K562 (cell line): ENCODE measurements around the gene WDR86. TPM values are rescaled to one million over a fixed set of nuclear protein-coding genes. Genes with fewer than 3 reads are reported as not detected.

ENCODE experiments used
- ATAC-seq: fragments of 200-7000 bp; cut with Tn5 transposase; 3 replicates; pipeline ENCODE4 v1.9.1; 2020; ENCODE audit warnings: moderate library complexity
- BruUV-seq: library from RNA; stranded (reverse); fragments of 400-500 nt; replicated peaks from 2 replicates; lab custom pipeline; 2021; lab: Mats Ljungman, UMichigan
- CTCF ChIA-PET: fragments of 300-600 bp; formaldehyde crosslinking; extraction: SDS; loops from one replicate; lab custom pipeline; 2021; ENCODE audit warnings: low intra/inter-chr PET ratio; lab: Yijun Ruan, JAX
- POLR2A ChIA-PET: fragments of 300-600, 350-650 bp; sonication (Branson Sonifier 250); formaldehyde crosslinking; extraction: SDS; loops from one replicate; lab custom pipeline; 2021; ENCODE audit warnings: antibody characterized with exemption, inconsistent platforms; lab: Yijun Ruan, JAX
- DNase-seq, 4 experiments: peaks; one replicate each; pipeline versions ENCODE4 v3.0.0 to v3.0.0-alpha.2; 2011 to 2018; ENCODE audit warnings: low spot score in 3 of 4, mixed read lengths in 3 of 4; ENCODE audit errors: extremely low read depth in 1 of 4
- FAIRE-seq: peaks from 2 replicates; lab custom pipeline; 2011; peaks lifted over from hg19 to GRCh38; lab: Jason Lieb, UNC
- H2AFZ ChIP-seq: 2 replicates; pipeline ENCODE4 v1.6.0; 2011; ENCODE audit warnings: low read depth, low read length, control low read depth, inconsistent platforms
- H3K27ac ChIP-seq: fragments of 200-600 bp; 3 replicates; pipeline ENCODE4 v1.8.0; 2011; ENCODE audit warnings: low read depth, mild to moderate bottlenecking, control low read depth, inconsistent platforms, low read length, moderate library complexity, mixed read lengths; ENCODE audit errors: extremely low read depth
- H3K27me3 ChIP-seq, 2 experiments: fragments of 300-600 bp in 1 of 2; 2 replicates in 1 of 2; 3 replicates in 1 of 2; pipeline versions ENCODE4 v1.6.0 to v1.8.0; 2011; ENCODE audit warnings: inconsistent platforms in 2 of 2, low read length in 2 of 2, mild to moderate bottlenecking in 1 of 2, mixed read lengths in 1 of 2, moderate library complexity in 1 of 2; ENCODE audit not compliant: control insufficient read depth in 2 of 2, insufficient read depth in 2 of 2
- H3K36me3 ChIP-seq: fragments of 300-600 bp; 3 replicates; pipeline ENCODE4 v1.8.0; 2011; ENCODE audit warnings: mild to moderate bottlenecking, low read length, inconsistent platforms; ENCODE audit not compliant: control insufficient read depth, insufficient read depth
- H3K4me1 ChIP-seq, 2 experiments: fragments of 200-600 bp in 1 of 2; replicated peaks in 1 of 2; 2 replicates in 1 of 2; 3 replicates in 1 of 2; pipeline versions ENCODE4 v1.5.1 to v1.8.0; 2011; ENCODE audit warnings: inconsistent platforms in 2 of 2, low read length in 2 of 2, mild to moderate bottlenecking in 1 of 2, mixed read lengths in 1 of 2, moderate library complexity in 1 of 2; ENCODE audit not compliant: control insufficient read depth in 2 of 2, insufficient read depth in 2 of 2
- H3K4me2 ChIP-seq: 2 replicates; pipeline ENCODE4 v1.6.1; 2011; ENCODE audit warnings: low read length, control low read depth, inconsistent platforms, mixed read lengths; ENCODE audit not compliant: insufficient read depth
- H3K4me3 ChIP-seq: fragments of 200-600 bp; sonication (generic), shearing (Covaris generic); 2 replicates; pipeline ENCODE4 v1.5.1; 2016; ENCODE audit warnings: control low read depth, inconsistent platforms
- H3K79me2 ChIP-seq: fragments of 200-600 bp; 3 replicates; pipeline ENCODE4 v1.8.0; 2011; ENCODE audit warnings: low read length, inconsistent platforms; ENCODE audit not compliant: control insufficient read depth, insufficient read depth
- H3K9ac ChIP-seq, 2 experiments: 2 replicates each; pipeline versions ENCODE4 v1.6.0 to v1.6.1; 2011; ENCODE audit warnings: low read depth in 2 of 2, low read length in 2 of 2, control low read depth in 1 of 2, inconsistent platforms in 1 of 2, mild to moderate bottlenecking in 1 of 2, mixed read lengths in 1 of 2; ENCODE audit not compliant: insufficient read depth in 1 of 2
- H3K9me1 ChIP-seq: one replicate; pipeline ENCODE4 v1.6.0; 2011; ENCODE audit warnings: inconsistent platforms, mild to moderate bottlenecking, low read length, moderate library complexity; ENCODE audit not compliant: control insufficient read depth, insufficient read depth
- H3K9me3 ChIP-seq: replicated peaks from 2 replicates; pipeline ENCODE4 v1.5.1; 2011; ENCODE audit warnings: low read depth, low read length, inconsistent platforms; ENCODE audit not compliant: control insufficient read depth, insufficient read depth
- H4K20me1 ChIP-seq: replicated peaks from 2 replicates; pipeline ENCODE4 v1.6.1; 2011; ENCODE audit warnings: low read length, inconsistent platforms, mixed read lengths; ENCODE audit not compliant: control insufficient read depth, insufficient read depth
- BCOR ChIP-seq: fragments of 450-650 bp; IDR thresholded peaks from 2 replicates; pipeline ENCODE4 v1.6.1; 2016
- CC2D1A ChIP-seq: fragments of 450-650 bp; IDR thresholded peaks from 2 replicates; pipeline ENCODE4 v1.6.1; 2017; ENCODE audit warnings: mild to moderate bottlenecking
- HIVEP1 ChIP-seq: fragments of 250-450 bp; sonication (Bioruptor Pico); IDR thresholded peaks from 2 replicates; pipeline ENCODE4 v1.4.0; 2020; ENCODE audit warnings: mild to moderate bottlenecking
- IRF2 ChIP-seq: sonication (generic); formaldehyde crosslinking; IDR thresholded peaks from 2 replicates; pipeline ENCODE4 v1.8.1; 2022; ENCODE audit warnings: mild to moderate bottlenecking, missing genetic modification reagents
- MXI1 ChIP-seq: IDR thresholded peaks from 2 replicates; pipeline ENCODE4 v1.6.1; 2011; ENCODE audit warnings: low read depth, mild to moderate bottlenecking, improper control_type of control experiment, low read length
- NR1H2 ChIP-seq: sonication (generic); formaldehyde crosslinking; IDR thresholded peaks from 2 replicates; pipeline ENCODE4 v1.4.0; 2020; ENCODE audit warnings: mild to moderate bottlenecking, missing genetic modification reagents
- PML ChIP-seq: IDR thresholded peaks from 2 replicates; pipeline ENCODE4 v1.6.1; 2012; ENCODE audit warnings: low read length, inconsistent platforms
- RHOXF2B ChIP-seq: fragments of 250-450 bp; sonication (Bioruptor Pico); conservative IDR thresholded peaks from 2 replicates; pipeline ENCODE4 v1.5.1; 2021
- SAFB2 ChIP-seq: fragments of 200-400 bp; formaldehyde crosslinking; IDR thresholded peaks from 2 replicates; pipeline ENCODE4 v1.6.1; 2018; ENCODE audit warnings: borderline replicate concordance, low read length, low read depth, moderate library complexity; ENCODE audit not compliant: severe bottlenecking
- SPI1 ChIP-seq: IDR thresholded peaks from 2 replicates; pipeline ENCODE4 v1.6.1; 2011; ENCODE audit warnings: low read depth, low read length, control low read depth, borderline replicate concordance
- STAG1 ChIP-seq: sonication (generic); formaldehyde crosslinking; IDR thresholded peaks from 2 replicates; pipeline ENCODE4 v1.5.0; 2020; ENCODE audit warnings: missing genetic modification reagents, borderline replicate concordance
- TEAD4 ChIP-seq, 2 experiments: sonication (generic) in 1 of 2; formaldehyde crosslinking in 1 of 2; IDR thresholded peaks; 2 replicates each; pipeline versions ENCODE4 v1.6.1 to v1.8.0; 2012 to 2022; ENCODE audit warnings: borderline replicate concordance in 1 of 2, inconsistent platforms in 1 of 2, low read length in 1 of 2, mild to moderate bottlenecking in 1 of 2, missing genetic modification reagents in 1 of 2
- ZFP1 ChIP-seq: fragments of 450-650 bp; formaldehyde crosslinking; IDR thresholded peaks from 2 replicates; pipeline ENCODE4 v1.4.0; 2020; ENCODE audit warnings: mild to moderate bottlenecking, mixed read lengths
- ZSCAN29 ChIP-seq: fragments of 450-650 bp; IDR thresholded peaks from 2 replicates; pipeline ENCODE4 v1.6.1; 2017
- WGBS: fragments of 100-300 bp; shearing (Covaris generic); methylation state at CpG from one replicate; pipeline ENCODE4 v1.1.6; 2016; ENCODE audit warnings: low coverage, mixed read lengths; ENCODE audit not compliant: insufficient coverage; ENCODE audit errors: missing lambda C conversion rate; 5-methylcytosine and 5-hydroxymethylcytosine counted together
- in situ Hi-C: fragments of 300-500 bp; cut with MboI; formaldehyde crosslinking; loops from 4 replicates; pipeline ENCODE4 v1.15.0; 2018; ENCODE audit warnings: inconsistent platforms, mixed read lengths
- intact Hi-C: fragments of 100-400 bp; cut with micrococcal nuclease; formaldehyde crosslinking; loops from 2 replicates; pipeline ENCODE4 v1.14.2; 2022
- polyA plus RNA-seq, 8 experiments: library from polyadenylated mRNA; depleted of rRNA in 4 of 8; stranded (reverse) in 5 of 8; unstranded in 3 of 8; fragments of >200 nt; fragmentation: Nextera tagmentation in 2 of 8; fragmentation: Illumina TruSeq in 1 of 8; extraction: Ambion mirVana in 2 of 8; extraction: Trizol in 1 of 8; gene quantifications; 2 replicates each; pipeline versions ENCODE4 v1.2.1 to v1.2.3, GENCODE V29; 2011 to 2014; ENCODE audit warnings: inconsistent platforms in 1 of 8, missing spikeins in 1 of 8
- total RNA-seq, 7 experiments: library from RNA; depleted of rRNA in 6 of 7; stranded (reverse); fragments of >200 nt in 6 of 7; fragmentation: Illumina TruSeq in 2 of 7; extraction: Trizol in 2 of 7; gene quantifications; 2 replicates each; pipeline versions ENCODE4 v1.2.1 to v1.2.3, GENCODE V29; 2011 to 2021; ENCODE audit warnings: low replicate concordance in 1 of 7
- TF ChIP-seq, protein P1 (sequence below): sonication (generic); formaldehyde crosslinking; IDR thresholded peaks from 2 replicates; pipeline ENCODE4 v1.9.0; 2022; ENCODE audit warnings: mild to moderate bottlenecking, missing genetic modification reagents

WDR86 gene
- total and polyA plus RNA-seq, 9 of the 15 experiments (the other 6 are each of a cell fraction or from before 2014, with no cell fraction given): 0.24 TPM; not detected in 8

DNA sequence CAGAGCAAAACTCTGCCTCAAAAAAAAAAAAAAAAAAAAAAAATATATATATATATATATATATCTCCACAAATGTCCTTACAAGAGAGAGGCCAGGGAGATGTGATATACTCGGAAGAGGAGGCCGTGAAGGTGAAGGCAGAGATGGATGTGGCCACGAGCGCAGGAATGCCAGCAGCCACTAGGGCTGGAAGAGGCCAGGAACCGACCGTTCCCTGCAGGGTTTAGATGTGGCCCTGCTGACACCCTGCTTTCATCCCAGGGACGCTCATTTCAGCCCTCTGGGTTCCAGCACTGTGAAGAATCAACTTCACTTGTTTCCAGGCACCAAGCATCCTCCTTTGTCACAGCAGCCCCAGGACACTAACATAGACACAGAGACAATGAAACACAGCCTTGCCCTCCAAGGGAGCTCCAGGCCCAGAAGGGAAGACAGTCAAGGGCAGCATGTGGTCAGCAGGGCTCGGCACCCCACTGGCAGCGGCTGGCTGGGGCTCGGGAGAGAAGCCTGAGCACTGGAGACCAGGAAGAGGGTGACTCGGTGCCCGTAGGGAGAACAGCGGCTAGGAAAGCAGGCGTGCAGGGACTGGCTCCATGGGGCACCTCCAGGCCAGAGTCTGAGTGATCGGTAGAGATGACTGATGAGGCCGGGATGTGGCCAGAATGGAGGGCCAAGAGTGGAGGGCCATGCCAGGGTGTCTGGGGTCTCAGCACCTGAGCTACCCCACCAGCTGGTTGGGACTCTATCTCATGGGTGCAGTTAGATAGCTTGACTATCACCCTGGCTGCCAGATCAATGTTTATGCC, 7.6 kb downstream of the WDR86 start:
- BruUV-seq: no TSS peak
- no peak overlapping the region for H3K27ac ChIP-seq
- intact Hi-C loops (no loop called here), in situ Hi-C loops (no loop called here)
- FAIRE-seq: no peak
- peak overlapping the region; percentile 20; the same call in 1 of the 2 replicates for H2AFZ ChIP-seq
- TF ChIP-seq BCOR (peak; percentile 37; the same call in 1 of the 2 replicates), PML (no peak)
- H3K9me3 ChIP-seq: peaks cover 9% of the 10 kb centered on the region
- no peaks in the 10 kb centered on the region; a peak in 1 of 5 replicates for H3K27me3 ChIP-seq
- peaks cover 27 to 50% of the 10 kb centered on the region in 2 experiments for H3K4me1 ChIP-seq
- peak in 1 of 4 experiments; percentile 32 for DNase-seq
- H3K9ac ChIP-seq: peak overlapping the region in 1 of 2 experiments; percentile 23; a peak in 1 of 4 replicates
- H4K20me1 ChIP-seq: no peaks in the 10 kb centered on the region
- H3K4me2 ChIP-seq: no peak overlapping the region
- WGBS: 63% methylated on average over 16 of the region's 16 CpGs
- POLR2A ChIA-PET: interaction anchor here (1.0 kb wide), 1 partner anchor 35 kb away, joined by 3 read pairs; no protein-coding TSS in a partner anchor
- ATAC-seq: peak; percentile 13; the same call in 1 of the 3 replicates
- no peak overlapping the region for H3K4me3 ChIP-seq
- H3K36me3 ChIP-seq: no peaks in the 10 kb centered on the region
- CTCF ChIA-PET: no interaction called here
- H3K79me2 ChIP-seq: no peaks in the 10 kb centered on the region
- no peaks in the 10 kb centered on the region for H3K9me1 ChIP-seq

DNA sequence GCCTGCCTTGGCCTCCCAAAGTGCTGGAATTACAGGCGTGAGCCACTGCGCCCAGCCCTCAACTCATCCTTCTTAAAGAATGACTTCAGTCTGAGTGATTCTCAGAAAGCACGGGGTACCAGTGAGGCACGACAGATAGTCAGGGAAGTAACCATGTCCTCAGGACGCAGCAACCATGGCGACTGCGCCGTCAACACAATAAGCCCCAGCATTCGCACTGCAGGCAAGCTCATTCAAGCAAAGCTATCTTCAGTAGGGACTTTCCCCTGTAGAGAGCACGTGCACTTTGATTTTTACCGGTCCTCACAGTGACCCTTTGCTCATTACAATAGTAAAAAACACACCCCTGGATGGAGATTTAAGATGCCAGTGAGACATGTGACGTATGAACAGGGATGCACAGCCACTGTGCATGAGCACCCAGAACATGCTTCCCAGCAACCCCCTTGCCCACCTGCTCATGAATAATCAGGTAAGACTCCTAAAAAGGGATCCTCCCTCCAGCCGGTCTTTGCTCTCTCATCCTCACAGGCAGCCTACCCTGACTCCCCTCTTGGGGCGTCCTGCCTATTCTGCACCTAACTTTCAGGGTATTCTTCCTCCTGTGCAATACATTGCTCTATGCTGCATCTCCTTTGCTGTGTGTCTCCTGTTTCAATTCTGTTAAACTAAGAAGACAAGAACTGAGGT, 9.1 kb downstream of the WDR86 start:
- peaks cover 9% of the 10 kb centered on the region for H3K9me3 ChIP-seq
- no peak overlapping the region for H3K4me2 ChIP-seq
- H3K9me1 ChIP-seq: no peaks in the 10 kb centered on the region
- POLR2A ChIA-PET: interaction anchor here (1.6 kb wide), 1 partner anchor 12 kb away, joined by 3 read pairs; no protein-coding TSS in a partner anchor
- in situ Hi-C loops (no loop called here), intact Hi-C loops (no loop called here)
- ATAC-seq: no peak
- no peaks in the 10 kb centered on the region for H3K79me2 ChIP-seq
- peaks cover 31 to 53% of the 10 kb centered on the region in 2 experiments for H3K4me1 ChIP-seq
- FAIRE-seq: no peak
- no peak overlapping the region for H3K27ac ChIP-seq
- H4K20me1 ChIP-seq: no peaks in the 10 kb centered on the region
- CTCF ChIA-PET: no interaction called here
- H3K4me3 ChIP-seq: no peak overlapping the region
- no peak overlapping the region for H3K9ac ChIP-seq
- WGBS: 44% methylated on average over 14 of the region's 14 CpGs
- H3K27me3 ChIP-seq: no peaks in the 10 kb centered on the region; a peak in 1 of 5 replicates
- DNase-seq: no peak
- H2AFZ ChIP-seq: no peak overlapping the region
- no peaks in the 10 kb centered on the region for H3K36me3 ChIP-seq
- no TSS peak for BruUV-seq
- no peak for TF ChIP-seq NR1H2 (CRISPR knock-in tag)
- no peak for TF ChIP-seq RHOXF2B (CRISPR knock-in tag)
- no peak for TF ChIP-seq ZFP1
- no peak for TF ChIP-seq IRF2 (CRISPR knock-in tag)
- TF ChIP-seq, protein P1, sequence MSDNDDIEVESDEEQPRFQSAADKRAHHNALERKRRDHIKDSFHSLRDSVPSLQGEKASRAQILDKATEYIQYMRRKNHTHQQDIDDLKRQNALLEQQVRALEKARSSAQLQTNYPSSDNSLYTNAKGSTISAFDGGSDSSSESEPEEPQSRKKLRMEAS (CRISPR knock-in tag): no peak
- TF ChIP-seq ZSCAN29: no peak
- TF ChIP-seq MXI1: no peak
- no peak for TF ChIP-seq HIVEP1 (CRISPR knock-in tag)
- TF ChIP-seq TEAD4 (IDR thresholded peaks at IDR 0.05; ENCODE audit: low read length): no peak
- no peak for TF ChIP-seq TEAD4 (CRISPR knock-in tag; IDR thresholded peaks at IDR 0.05; ENCODE audit: borderline replicate concordance)
- no peak for TF ChIP-seq SPI1
- TF ChIP-seq CC2D1A: no peak
- no peak for TF ChIP-seq SAFB2
- TF ChIP-seq STAG1 (CRISPR knock-in tag): no peak
